HG02642 (cell line): ENCODE results near the gene ADCY3.
A peak's percentile ranks its signal among the peaks of the same experiment; 100 is the strongest.
"Not testable (repeated sequence)": the region's sequence is repeated elsewhere in the genome, so short reads cannot be mapped to it uniquely, and the experiment has no call there.

ENCODE experiments used
- ATAC-seq: cut with Tn5 transposase; IDR thresholded peaks from one replicate; pipeline ENCODE4 v1.9.1; 2021; ENCODE audit warnings: mild to moderate bottlenecking; ENCODE audit not compliant: unreplicated experiment, poor library complexity

ADCY3 gene

DNA sequence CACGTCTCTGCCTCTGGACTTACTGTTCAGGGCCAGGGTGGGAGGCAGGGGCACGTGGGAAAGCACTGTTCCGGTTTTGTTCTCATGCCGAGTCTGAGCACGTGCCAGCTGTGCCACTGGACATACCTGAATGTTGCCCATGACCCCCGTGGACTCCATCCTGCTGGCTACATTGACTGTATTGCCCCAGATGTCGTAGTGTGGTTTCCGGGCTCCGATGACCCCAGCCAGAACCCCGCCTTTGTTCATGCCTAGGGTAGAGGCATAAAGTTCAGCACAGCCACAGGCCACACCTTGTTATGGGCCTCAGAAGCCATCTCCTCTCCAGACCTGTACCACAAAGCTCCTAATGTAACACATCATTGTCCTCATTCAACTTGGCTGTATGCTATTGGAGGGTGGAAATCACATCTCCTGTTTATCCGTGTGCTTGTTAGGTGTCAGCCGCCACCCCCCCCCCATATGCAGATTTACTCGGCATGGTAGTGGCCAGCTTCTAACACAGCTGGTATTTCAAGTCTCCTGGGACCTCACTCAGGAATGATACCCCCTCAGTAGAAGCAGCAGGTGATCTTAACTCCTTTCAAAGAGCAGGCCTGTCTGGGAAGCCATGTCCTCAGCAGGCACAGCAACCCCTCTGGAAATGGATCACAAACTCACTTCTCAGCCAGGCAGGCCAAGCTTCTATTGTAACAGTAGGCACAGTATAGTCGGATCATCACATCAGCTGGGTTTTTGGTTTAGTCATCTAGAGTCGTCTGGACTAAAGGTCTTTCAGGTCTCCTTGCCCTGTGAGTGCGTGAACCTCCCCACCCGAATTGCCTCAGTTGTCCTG lies 99.2 kb downstream of the ADCY3 start:
- no peak for ATAC-seq

DNA sequence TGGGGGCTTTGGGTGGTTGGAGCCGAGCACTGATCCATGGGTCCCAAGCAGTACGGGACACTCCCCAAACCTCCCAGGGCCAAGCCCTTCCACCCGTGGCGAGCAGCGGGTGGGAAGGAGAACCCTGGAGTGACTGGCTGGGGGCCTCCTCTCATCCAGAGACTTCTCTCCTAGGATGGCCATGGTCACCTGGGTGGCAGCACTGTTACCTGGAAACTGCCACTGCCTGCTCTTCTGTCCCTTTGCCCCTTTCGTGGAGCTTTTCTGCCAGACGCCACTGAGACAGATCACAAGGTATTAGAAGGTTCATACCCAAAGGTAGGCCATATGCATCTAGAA lies 99.9 kb downstream of the ADCY3 start:
- no peak for ATAC-seq

DNA sequence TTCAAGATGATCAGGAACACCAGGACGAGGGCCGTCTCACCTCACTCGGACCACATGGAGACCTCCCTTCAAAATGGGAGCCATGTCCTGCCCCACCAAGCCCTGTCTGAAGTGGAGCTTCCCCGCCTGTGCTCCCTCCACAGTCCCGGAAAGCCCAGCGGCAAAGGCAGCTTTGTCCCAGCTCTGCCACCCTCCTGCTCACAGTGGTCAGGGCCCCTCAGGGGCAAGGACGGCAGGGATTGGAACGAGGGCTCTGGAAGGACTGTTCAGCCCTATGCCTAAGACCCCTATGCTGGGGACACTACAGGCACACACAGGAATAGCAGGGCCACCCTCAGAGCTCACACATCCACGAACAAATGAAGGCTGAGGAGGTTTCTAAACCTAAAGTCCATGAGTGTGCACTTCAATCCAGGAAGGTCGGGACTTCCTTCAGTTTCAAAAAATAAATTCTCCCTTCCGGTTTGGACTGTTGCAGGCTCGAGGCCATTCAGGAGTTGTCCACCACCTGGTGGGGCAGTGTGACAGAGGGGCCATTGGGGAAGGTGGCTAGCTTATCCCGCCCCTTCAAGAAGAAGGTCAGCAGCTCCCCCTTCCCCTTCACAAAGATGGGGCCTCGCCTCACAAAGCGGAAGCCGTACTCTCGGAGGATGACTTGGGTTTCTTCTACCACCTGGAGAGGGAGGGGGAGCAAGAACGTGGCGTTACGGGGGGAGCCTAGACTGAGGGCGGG lies 100.4 kb downstream of the ADCY3 start:
- no peak for ATAC-seq

DNA sequence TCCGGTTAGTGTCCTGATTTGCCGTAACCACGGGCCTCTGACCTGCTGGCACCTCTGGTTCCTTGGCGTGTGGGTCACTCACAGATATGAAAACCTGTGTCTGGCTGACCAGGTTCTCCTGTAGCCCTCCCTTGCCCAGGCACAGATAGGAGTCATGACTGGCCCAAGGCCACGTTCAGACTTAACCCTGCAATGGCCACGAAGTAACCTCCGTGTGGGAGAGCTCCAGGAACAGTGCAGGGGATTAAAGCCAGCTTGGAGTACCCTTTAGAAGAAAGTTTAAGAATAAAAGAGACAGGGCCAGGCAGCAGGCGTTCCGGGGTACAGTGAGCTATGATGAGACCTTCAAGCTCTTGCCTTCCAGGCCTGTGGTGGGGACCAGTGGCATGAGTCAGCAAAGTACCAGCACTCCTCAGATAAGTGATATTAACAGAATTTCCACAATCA lies 101.3 kb downstream of the ADCY3 start:
- ATAC-seq, result no peak

DNA sequence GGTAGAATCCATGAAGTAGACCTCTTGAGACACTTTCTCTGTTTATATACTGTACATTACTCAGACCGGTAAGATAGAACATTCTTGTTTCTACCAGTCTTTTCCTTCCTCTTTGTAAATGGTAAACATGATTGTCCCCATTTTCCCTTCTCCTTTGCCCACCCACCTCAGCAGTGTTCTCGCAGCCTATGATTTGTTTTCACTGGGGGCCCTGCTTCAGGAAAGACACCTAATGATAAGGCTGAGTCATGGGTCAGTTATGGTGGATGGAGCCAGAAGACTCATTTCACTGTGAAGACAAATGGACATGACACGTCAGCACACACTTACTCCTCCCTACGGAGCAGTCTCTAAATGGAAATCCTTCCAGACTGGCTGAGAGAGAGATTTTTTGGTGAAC lies 103.2 kb downstream of the ADCY3 start:
- no peak for ATAC-seq

DNA sequence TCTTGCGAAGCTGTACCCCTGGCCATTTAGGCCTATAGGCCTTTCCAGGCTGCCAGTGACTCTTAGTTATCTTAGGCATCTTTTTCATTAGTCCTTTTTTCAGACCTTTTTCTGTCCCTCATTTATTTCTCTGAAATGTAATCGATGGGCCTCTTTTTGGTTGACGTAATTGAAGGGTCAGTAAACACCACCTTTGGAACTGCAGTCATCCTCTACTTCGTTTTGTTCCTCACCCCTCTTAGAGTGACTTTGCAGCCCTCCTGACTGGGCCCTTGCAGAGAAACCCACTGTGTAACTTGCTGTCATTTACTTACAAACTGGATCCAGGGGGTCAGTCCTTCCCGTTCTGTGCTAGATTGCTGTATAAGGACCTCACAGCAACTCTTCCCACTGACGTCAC lies 103.6 kb downstream of the ADCY3 start:
- no peak for ATAC-seq

DNA sequence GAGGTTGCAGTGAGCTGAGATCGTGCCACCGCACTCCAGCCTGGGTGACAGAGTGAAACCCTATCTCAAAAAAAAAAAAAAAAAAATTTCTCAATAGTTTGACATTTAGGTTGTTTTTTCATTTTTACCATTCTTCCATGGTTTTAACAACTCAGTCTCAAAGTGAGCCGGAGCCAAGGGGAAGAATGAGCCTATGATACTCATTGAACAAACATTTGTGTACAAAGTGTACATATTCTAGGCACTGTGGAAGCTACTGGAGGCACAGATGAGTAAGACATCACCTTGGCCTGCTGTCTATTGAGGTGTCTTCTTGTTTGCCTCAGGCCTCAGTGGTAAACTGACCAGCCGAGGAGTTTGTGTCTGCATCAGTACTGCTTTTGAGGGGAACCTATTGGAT lies 104.9 kb downstream of the ADCY3 start:
- ATAC-seq, result no peak

DNA sequence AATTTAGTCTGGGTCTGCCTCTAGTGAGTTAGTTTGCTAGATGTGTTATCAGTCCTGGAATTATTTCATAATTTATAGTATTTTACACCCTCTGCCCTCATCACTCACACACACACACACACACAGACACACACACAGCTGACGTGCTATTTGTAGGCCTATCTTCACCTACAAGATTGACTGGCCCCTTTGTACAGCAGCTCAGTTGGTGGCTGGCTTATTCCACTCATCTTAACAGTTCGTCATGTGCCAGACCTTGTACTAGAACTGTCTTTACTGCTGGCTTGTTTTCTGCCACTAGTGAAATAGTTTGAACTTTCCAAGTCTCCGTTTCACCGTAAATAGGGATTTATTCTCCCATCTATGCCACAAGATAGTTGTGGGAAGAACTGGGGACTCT lies 105.5 kb downstream of the ADCY3 start:
- ATAC-seq, result no peak

DNA sequence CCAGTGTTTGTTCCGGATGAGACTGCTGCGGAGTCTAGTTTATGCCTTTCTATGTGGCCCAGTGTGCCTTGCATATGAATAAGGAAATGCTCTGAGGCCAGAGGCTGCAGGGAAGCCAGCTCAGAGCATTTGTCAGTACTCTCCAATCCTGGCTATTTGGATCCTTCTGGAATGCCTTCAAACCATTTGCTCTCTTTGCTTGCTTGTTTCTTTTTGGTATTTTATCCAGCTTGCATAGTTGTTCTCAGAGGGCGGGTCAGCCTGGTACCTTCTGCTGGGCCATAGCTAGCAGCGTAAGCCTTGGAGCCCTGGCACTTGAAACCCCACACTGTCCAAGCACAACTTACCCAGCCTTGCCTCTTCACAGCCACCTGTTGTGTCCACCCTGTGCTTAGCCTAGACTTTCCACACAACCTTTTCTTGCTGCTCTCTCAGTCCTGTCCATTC lies 106.3 kb downstream of the ADCY3 start:
- no peak for ATAC-seq

DNA sequence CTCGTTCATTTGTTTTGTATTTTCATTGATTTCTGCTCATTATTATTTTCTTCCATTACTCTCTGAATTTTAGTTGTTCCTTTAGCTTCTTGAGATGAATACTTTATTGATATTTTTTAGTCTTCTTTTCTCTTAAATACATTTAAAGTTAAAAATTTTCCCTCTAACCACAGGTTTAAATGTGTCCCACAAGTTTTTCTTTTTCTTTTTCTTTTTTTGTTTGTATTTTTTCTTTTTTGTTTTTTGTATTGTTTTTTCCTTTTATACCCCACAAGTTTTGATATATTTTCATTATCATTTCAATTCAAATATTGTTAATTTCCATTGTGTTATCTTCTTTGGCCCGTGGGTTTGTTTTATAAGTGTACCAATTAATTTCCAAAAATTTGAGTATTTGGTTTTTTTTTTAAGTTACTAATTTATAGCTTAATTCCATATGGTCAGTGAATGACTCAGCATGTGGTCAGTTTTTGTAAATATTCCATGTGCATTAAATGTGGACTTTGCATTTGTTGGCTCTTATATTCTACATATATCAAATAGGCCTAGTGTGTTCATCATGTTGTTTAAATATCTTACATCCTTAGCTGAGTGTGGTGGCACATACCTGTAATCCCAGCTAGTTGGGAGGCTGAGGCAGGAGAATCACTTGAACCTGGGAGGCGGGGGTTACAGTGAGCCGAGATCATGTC lies 110.6 kb downstream of the ADCY3 start:
- no peak for ATAC-seq

DNA sequence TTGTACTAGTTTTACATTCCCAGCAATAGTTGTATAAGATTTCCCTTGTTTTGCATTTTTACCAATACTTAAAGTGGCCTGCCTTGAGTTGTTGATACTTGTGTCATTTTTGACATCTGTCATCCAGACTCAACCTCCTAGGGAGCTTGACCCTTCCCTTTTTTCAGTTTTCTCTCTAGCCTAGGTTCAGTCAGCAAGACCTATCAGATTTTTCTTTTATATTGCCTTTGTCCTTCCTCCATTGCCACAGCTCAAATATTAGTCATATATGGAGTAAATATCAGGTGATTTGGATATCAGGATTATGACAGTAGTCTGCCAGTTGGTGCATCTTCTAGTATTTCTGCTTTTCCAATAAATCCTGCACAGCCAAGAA lies 113.4 kb downstream of the ADCY3 start:
- no peak for ATAC-seq

DNA sequence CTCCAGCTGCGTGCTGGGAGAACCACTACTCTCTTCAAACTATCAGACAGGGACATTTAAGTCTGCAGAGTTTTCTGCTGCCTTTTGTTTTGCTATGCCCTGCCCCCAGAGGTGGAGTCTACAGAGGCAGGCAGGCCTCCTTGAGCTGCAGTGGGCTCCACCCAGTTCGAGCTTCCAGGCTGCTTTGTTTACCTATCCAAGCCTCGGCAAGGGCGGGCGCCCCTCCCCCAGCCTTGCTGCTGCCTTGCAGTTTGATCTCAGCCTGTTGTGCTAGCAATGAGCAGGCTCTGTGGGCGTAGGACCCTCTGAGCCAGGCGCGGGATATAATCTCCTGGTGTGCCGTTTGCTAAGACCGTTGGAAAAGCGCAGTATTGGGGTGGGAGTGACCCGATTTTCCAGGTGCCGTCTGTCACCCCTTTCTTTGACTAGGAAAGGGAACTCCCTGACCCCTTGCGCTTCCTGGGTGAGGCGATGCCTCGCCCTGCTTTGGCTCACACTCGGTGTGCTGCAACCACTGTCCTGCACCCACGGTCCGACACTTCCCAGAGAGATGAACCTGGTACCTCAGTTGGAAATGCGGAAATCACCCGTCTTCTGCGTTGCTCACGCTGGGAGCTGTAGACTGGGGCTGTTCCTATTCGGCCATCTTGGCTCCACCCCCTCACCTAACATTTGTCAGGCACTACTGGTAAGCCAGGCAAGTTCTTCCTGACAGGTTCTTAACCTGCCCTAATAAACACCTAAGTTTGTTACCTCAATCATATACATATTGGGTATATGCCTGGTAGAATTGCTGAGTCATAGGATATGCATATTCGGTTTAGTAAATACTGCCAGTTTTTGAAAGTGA lies 114.0 kb downstream of the ADCY3 start:
- ATAC-seq, result not testable (repeated sequence)

DNA sequence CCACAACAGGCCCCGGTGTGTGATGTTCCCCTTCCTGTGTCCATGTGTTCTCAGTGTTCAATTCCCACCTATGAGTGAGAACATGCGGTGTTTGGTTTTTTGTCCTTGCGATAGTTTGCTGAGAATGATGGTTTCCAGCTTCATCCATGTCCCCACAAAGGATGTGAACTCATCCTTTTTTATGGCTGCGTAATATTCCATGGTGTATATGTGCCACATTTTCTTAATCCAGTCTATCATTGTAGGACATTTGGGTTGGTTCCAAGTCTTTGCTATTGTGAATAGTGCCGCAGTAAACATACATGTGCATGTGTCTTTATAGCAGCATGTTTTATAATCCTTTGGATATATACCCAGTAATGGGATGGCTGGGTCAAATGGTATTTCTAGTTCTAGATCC lies 119.5 kb downstream of the ADCY3 start:
- ATAC-seq, result not testable (repeated sequence)

DNA sequence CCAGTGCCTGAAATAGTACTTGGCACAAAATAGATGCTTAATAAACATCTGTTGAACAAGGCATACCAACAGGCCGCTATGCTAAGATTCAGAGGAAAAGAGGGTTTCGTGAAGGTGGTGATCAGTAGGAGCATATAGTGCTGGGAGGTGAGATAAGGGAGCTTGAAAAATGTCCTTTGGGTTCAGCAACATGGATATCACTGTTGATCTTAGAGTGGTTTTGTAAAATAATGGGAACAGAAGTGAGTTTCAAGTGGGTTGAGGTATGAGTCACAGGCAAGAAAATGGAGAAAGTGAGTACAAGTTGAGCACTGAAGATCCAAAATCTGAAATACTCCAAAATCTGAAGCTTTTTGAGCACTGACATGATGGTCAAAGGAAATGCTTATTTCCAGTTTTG lies 122.4 kb downstream of the ADCY3 start:
- ATAC-seq, result no peak

DNA sequence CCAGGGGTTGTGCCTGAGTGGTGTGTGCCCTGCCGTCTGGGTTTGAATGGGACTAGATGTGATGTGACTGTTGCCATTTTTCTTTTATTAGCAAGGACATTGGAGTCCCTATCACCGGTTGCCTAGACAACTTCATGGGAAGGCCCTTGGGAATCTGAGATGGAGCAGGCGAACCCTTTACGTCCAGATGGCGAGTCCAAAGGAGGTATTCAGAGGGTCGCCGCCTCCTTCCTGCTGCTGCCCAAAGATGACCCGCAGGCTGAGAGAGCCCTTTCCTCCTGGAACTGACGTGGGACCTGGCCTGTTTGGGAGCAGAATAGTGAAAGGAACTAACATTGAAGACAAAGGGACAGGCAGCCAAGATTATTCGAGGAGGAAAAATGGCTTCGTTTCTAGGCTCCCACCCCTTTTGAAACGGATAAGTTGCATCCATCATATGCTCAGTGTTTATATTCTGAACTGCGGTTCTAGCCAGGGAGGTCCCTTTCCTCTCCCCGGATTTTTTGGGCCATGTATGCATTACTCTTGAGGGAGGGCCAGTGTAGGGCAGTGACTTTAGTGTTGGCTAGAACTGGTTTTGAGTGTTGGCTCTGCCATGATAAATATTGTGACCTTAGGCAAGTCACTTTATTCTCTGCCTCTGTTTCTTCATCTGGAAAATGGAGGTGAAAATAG lies 126.1 kb downstream of the ADCY3 start:
- ATAC-seq, result no peak

DNA sequence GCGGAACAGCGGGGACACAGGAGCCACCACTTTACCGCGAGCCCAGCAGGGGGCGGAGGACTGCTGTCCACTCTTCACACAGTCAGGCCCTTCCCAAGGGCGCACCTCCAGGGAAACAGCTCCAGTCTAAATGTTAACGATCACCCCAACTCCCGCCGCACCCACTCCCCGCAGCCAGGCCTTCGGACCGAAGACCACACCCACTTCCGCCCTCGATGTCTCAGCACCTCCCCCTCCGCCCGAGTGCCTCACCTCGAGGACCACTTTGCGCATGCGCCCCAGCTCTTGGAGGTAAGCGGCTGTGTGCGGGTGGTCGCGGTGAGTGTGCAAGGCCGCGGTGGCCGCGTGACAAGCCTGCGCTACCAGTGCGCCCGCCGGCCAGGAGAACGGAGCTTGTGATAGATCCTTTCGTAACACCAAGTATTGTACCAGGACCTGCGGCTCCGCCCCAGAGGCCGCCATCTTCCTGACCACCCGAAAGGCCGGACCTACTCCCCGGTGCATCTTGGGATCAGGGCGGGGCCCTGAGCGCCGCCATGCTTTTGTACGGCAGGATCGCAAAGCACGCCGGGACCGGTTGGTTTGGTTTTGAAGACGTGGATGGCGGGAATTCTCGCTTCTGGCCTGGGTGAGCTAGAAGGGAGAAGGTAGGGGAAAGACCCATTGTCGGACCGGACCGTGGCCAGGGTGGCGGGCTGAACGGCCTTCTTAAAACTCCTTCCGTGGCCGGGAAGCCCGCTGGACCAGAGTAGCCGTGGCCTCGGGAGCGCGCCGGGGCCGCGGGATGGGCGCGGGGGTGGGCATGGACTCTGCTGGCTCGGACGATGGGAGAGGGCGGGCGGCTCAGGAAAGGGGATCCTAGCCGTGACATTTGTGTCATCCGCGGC lies 126.9 kb downstream of the ADCY3 start, which contains the start of the genes CENPO and PTRHD1:
Gene CENPO (plus strand): TSS at position 552 of the 887 bp plus-strand sequence. CDS start 495 bp downstream, outside the sequence.
Gene PTRHD1 (minus strand): TSS at position 518 of the 887 bp plus-strand sequence. CDS start 14 bp downstream, at position 504.
- peak; percentile 92 for ATAC-seq

DNA sequence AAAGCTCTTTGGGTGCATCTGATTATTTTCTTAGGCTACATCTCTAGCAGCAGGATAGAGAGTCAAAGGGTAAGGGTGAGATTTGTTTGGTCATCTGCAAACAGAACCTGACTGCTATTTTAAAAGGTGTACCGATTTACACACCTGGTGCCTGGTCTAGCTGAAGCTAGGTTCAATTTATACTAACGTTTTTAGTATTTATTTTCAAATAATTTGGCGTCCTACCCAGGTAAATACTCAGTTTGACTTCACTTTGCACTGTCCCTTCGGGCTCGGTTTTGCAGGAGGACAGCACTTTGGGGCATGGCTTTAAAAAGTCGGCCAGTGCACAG lies 127.5 kb downstream of the ADCY3 start:
- ATAC-seq, result no peak

DNA sequence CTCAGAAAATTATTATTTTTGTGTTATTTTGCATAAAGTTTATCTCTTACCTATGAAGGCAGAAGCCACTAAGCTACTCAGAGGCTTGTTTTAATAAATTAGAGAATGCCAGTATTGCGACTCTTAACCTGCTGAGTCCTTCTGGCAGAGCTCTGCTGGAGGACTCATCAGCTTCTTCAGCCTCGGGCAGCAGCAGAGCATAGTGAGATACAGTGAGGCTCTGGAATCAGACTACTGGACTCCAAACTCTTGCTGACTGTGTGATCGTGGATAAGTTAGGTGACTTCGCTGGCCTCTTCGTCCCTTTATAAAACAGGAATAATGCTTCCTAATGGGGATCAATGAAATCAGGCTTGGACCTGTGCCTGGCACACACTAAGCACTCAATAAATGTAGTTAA lies 128.6 kb downstream of the ADCY3 start:
- ATAC-seq, result no peak

DNA sequence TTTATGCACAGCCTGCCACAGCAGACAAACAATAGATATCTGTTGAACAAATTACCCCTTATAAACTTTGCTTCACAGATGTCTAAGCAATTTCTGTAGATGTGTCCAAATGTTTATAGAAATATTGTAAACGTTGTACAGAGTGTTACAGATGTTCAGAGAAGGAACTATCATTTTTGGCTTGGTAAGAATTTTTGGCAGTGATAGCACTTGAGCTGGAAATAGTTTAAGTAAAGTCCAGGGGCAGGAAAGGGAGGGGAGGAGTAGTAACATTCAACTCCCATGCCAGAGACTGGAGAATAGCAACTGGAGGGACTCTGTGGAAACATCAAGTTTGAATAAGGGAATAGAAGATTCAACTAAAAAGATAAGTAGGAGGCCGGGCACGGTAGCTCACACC lies 131.2 kb downstream of the ADCY3 start:
- ATAC-seq, result no peak
